IPS-20b (cell line): ENCODE data around the gene ALOX12.

Experiments used
- H3K27ac ChIP-seq: one replicate; pipeline ENCODE4 v1.5.1; 2013; ENCODE audit warnings: low read length
- H3K27me3 ChIP-seq: 2 replicates; pipeline ENCODE4 v1.6.1; 2013; ENCODE audit warnings: mild to moderate bottlenecking, low read length, inconsistent platforms; ENCODE audit not compliant: insufficient read depth
- H3K36me3 ChIP-seq: 2 replicates; pipeline ENCODE4 v1.6.1; 2013; ENCODE audit warnings: low read depth, mild to moderate bottlenecking, inconsistent platforms, low read length, moderate library complexity; ENCODE audit not compliant: insufficient read depth
- H3K4me1 ChIP-seq: 2 replicates; pipeline ENCODE4 v1.6.1; 2013; ENCODE audit warnings: mild to moderate bottlenecking, control low read depth, inconsistent platforms, low read length, moderate library complexity; ENCODE audit not compliant: insufficient read depth
- H3K4me3 ChIP-seq: 2 replicates; pipeline ENCODE4 v1.5.1; 2013; ENCODE audit warnings: mild to moderate bottlenecking, low read length, inconsistent platforms
- H3K9ac ChIP-seq: 2 replicates; pipeline ENCODE4 v1.6.1; 2013; ENCODE audit warnings: low read depth, mild to moderate bottlenecking, inconsistent platforms, low read length, moderate library complexity
- H3K9me3 ChIP-seq: 2 replicates; pipeline ENCODE4 v1.6.1; 2013; ENCODE audit warnings: mild to moderate bottlenecking, low read depth, low read length, inconsistent platforms; ENCODE audit not compliant: insufficient read depth

Gene ALOX12

GRCh38 chr17:7025245-7025644 lies 29.4 kb downstream of the ALOX12 start:
- Histone ChIP-seq H3K27ac (no peak overlapping the region), H3K4me1 (no peaks in the 10 kb centered on the region; the same call in 1 of the 2 replicates), H3K9ac (no peak overlapping the region), H3K4me3 (no peak overlapping the region), H3K9me3 (no peaks in the 10 kb centered on the region), H3K27me3 (peaks cover 39% of the 10 kb centered on the region), H3K36me3 (peaks cover 6% of the 10 kb centered on the region; the same call in 1 of the 2 replicates)

GRCh38 chr17:7026471-7027115 lies 30.7 kb downstream of the ALOX12 start:
- H3K4me1 ChIP-seq: no peaks in the 10 kb centered on the region
- no peak overlapping the region for H3K27ac ChIP-seq
- H3K9me3 ChIP-seq: no peaks in the 10 kb centered on the region
- H3K9ac ChIP-seq: no peak overlapping the region
- H3K4me3 ChIP-seq: no peak overlapping the region
- peaks cover 6% of the 10 kb centered on the region; the same call in 1 of the 2 replicates for H3K36me3 ChIP-seq
- peaks cover 26% of the 10 kb centered on the region for H3K27me3 ChIP-seq

GRCh38 chr17:7027335-7027734 lies 31.5 kb downstream of the ALOX12 start:
- H3K4me1 ChIP-seq: no peaks in the 10 kb centered on the region
- H3K9ac ChIP-seq: no peak overlapping the region
- H3K36me3 ChIP-seq: peaks cover 6% of the 10 kb centered on the region; the same call in 1 of the 2 replicates
- no peak overlapping the region for H3K4me3 ChIP-seq
- H3K27me3 ChIP-seq: peaks cover 19% of the 10 kb centered on the region
- no peaks in the 10 kb centered on the region for H3K9me3 ChIP-seq
- no peak overlapping the region for H3K27ac ChIP-seq

GRCh38 chr17:7029096-7029495 lies 33.2 kb downstream of the ALOX12 start:
- Histone ChIP-seq H3K9me3 (no peaks in the 10 kb centered on the region), H3K4me3 (no peak overlapping the region), H3K27me3 (peaks cover 3% of the 10 kb centered on the region; the same call in 1 of the 2 replicates), H3K4me1 (no peaks in the 10 kb centered on the region), H3K9ac (no peak overlapping the region), H3K27ac (no peak overlapping the region), H3K36me3 (peaks cover 6% of the 10 kb centered on the region; the same call in 1 of the 2 replicates)

GRCh38 chr17:7029659-7030058 lies 33.8 kb downstream of the ALOX12 start:
- Histone ChIP-seq H3K9me3 (no peaks in the 10 kb centered on the region), H3K4me1 (no peaks in the 10 kb centered on the region), H3K27ac (no peak overlapping the region), H3K9ac (no peak overlapping the region), H3K36me3 (peaks cover 6% of the 10 kb centered on the region; the same call in 1 of the 2 replicates), H3K4me3 (no peak overlapping the region), H3K27me3 (no peaks in the 10 kb centered on the region)

- Histone ChIP-seq H3K9ac (peak overlapping the region; percentile 76; the same call in 1 of the 2 replicates), H3K4me1 (peaks cover 4% of the 10 kb centered on the region; the same call in 1 of the 2 replicates), H3K27ac (no peak overlapping the region), H3K4me3 (peak overlapping the region; percentile 81), H3K9me3 (no peaks in the 10 kb centered on the region), H3K27me3 (peaks cover 10% of the 10 kb centered on the region), H3K36me3 (no peaks in the 10 kb centered on the region)
Observed at GRCh38 chr17:7034955-7035590, 39.2 kb downstream of the ALOX12 start.

GRCh38 chr17:7035591-7036368 lies 39.9 kb downstream of the ALOX12 start, which contains the start of gene SLC16A13:
SLC16A13 (plus strand) TSS chr17:7036015; CDS start chr17:7036383, 368 bp downstream.
- Histone ChIP-seq H3K27me3 (peaks cover 10% of the 10 kb centered on the region), H3K36me3 (no peaks in the 10 kb centered on the region), H3K9me3 (no peaks in the 10 kb centered on the region), H3K9ac (peak within 1 kb of the TSS; percentile 76), H3K27ac (no peak within 1 kb of the TSS), H3K4me3 (peak within 1 kb of the TSS; percentile 81), H3K4me1 (peaks cover 4% of the 10 kb centered on the region; the same call in 1 of the 2 replicates)

GRCh38 chr17:7038025-7038862 lies 42.4 kb downstream of the ALOX12 start:
- Histone ChIP-seq H3K27ac (no peak overlapping the region), H3K36me3 (no peaks in the 10 kb centered on the region), H3K4me3 (no peak overlapping the region), H3K9ac (no peak overlapping the region), H3K4me1 (peaks cover 7% of the 10 kb centered on the region; the same call in 1 of the 2 replicates), H3K27me3 (peaks cover 32% of the 10 kb centered on the region), H3K9me3 (no peaks in the 10 kb centered on the region)

- Histone ChIP-seq H3K9ac (no peak overlapping the region), H3K27ac (no peak overlapping the region), H3K36me3 (no peaks in the 10 kb centered on the region)
Observed at GRCh38 chr17:7039832-7040231, 44.0 kb downstream of the ALOX12 start.

GRCh38 chr17:7041607-7042500 lies 46.0 kb downstream of the ALOX12 start:
- H3K27me3 ChIP-seq: peaks cover 64% of the 10 kb centered on the region
- no peak overlapping the region for H3K9ac ChIP-seq
- peak overlapping the region; percentile 67; the same call in 1 of the 2 replicates for H3K4me3 ChIP-seq
- H3K9me3 ChIP-seq: no peaks in the 10 kb centered on the region
- H3K27ac ChIP-seq: no peak overlapping the region
- H3K36me3 ChIP-seq: no peaks in the 10 kb centered on the region
- H3K4me1 ChIP-seq: peaks cover 9% of the 10 kb centered on the region; the same call in 1 of the 2 replicates

More at GRCh38 chr17:7039832-7040231, 44.0 kb downstream of the ALOX12 start:
- Histone ChIP-seq H3K27me3 (peaks cover 48% of the 10 kb centered on the region), H3K9me3 (no peaks in the 10 kb centered on the region), H3K4me3 (no peak overlapping the region), H3K4me1 (peaks cover 10% of the 10 kb centered on the region; the same call in 1 of the 2 replicates)
